Liver (tissue), 9 donors: ENCODE results near the gene IL1R2. TPM values are rescaled to one million over a fixed set of nuclear protein-coding genes. Genes with fewer than 3 reads are reported as not detected.

ENCODE experiments used
- DNase-seq: peaks from one replicate; pipeline ENCODE4 v3.0.0-alpha.2; 2017; ENCODE audit warnings: low spot score
- H3K27ac ChIP-seq, 2 donors: one replicate each; pipeline ENCODE4 v1.7.0; 2013; ENCODE audit warnings: inconsistent platforms in 2 of 2, low read length in 2 of 2, control low read depth in 1 of 2, low read depth in 1 of 2, mild to moderate bottlenecking in 1 of 2
- H3K27me3 ChIP-seq, 4 donors: one replicate each; pipeline versions ENCODE4 v1.6.1 to v1.7.0; 2013; ENCODE audit warnings: low read length in 3 of 4, inconsistent platforms in 1 of 4, mild to moderate bottlenecking in 1 of 4, moderate library complexity in 1 of 4; ENCODE audit not compliant: control insufficient read depth in 4 of 4, insufficient read depth in 4 of 4
- H3K36me3 ChIP-seq, 4 donors: one replicate each; pipeline versions ENCODE4 v1.6.1 to v1.7.0; 2013; ENCODE audit warnings: low read length in 3 of 4, mild to moderate bottlenecking in 3 of 4, low read depth in 1 of 4, moderate library complexity in 1 of 4; ENCODE audit not compliant: control insufficient read depth in 4 of 4, insufficient read depth in 3 of 4
- H3K4me1 ChIP-seq, 4 donors: one replicate each; pipeline versions ENCODE4 v1.6.1 to v1.7.0; 2013; ENCODE audit warnings: low read length in 3 of 4, mild to moderate bottlenecking in 3 of 4, moderate library complexity in 1 of 4; ENCODE audit not compliant: control insufficient read depth in 4 of 4, insufficient read depth in 4 of 4
- H3K4me3 ChIP-seq, 3 donors: one replicate each; pipeline versions ENCODE4 v1.6.1 to v1.7.0; 2013; ENCODE audit warnings: low read length in 3 of 3, control low read depth in 1 of 3, low read depth in 1 of 3, mild to moderate bottlenecking in 1 of 3
- H3K9ac ChIP-seq, 2 donors: one replicate each; pipeline ENCODE4 v1.7.0; 2013; ENCODE audit warnings: low read length in 2 of 2, mild to moderate bottlenecking in 2 of 2, moderate library complexity in 2 of 2, control low read depth in 1 of 2, low read depth in 1 of 2
- H3K9me3 ChIP-seq, 4 donors: one replicate each; pipeline versions ENCODE4 v1.6.1 to v1.7.0; 2013; ENCODE audit warnings: low read length in 3 of 4; ENCODE audit not compliant: control insufficient read depth in 4 of 4
- ATF3 ChIP-seq: IDR thresholded peaks from 2 replicates; pipeline ENCODE4 v1.6.1; 2016; ENCODE audit warnings: antibody characterized with exemption
- EGR1 ChIP-seq, 2 donors: IDR thresholded peaks; 2 replicates each; pipeline ENCODE4 v1.6.1; 2016 to 2018; ENCODE audit warnings: antibody characterized with exemption in 2 of 2, low read depth in 2 of 2
- FOXA1 ChIP-seq: IDR thresholded peaks from 2 replicates; pipeline ENCODE4 v1.6.1; 2016; ENCODE audit warnings: antibody characterized with exemption
- FOXA2 ChIP-seq: IDR thresholded peaks from 2 replicates; pipeline ENCODE4 v1.6.1; 2016; ENCODE audit warnings: antibody characterized with exemption
- GABPA ChIP-seq, 2 donors: IDR thresholded peaks in 1 of 2; conservative IDR thresholded peaks in 1 of 2; 2 replicates each; pipeline ENCODE4 v1.6.1; 2016; ENCODE audit warnings: antibody characterized with exemption in 2 of 2, mild to moderate bottlenecking in 1 of 2, moderate library complexity in 1 of 2
- HNF4A ChIP-seq, 2 donors: conservative IDR thresholded peaks; 2 replicates each; pipeline ENCODE4 v1.6.1; 2016; ENCODE audit warnings: antibody characterized with exemption in 2 of 2, mild to moderate bottlenecking in 2 of 2
- HNF4G ChIP-seq: IDR thresholded peaks from 2 replicates; pipeline ENCODE4 v1.6.1; 2016; ENCODE audit warnings: antibody characterized with exemption
- JUND ChIP-seq, 2 donors: IDR thresholded peaks; 2 replicates each; pipeline ENCODE4 v1.6.1; 2016; ENCODE audit warnings: antibody characterized with exemption in 2 of 2
- NR2F2 ChIP-seq: IDR thresholded peaks from 2 replicates; pipeline ENCODE4 v1.6.1; 2016; ENCODE audit warnings: antibody characterized with exemption
- RAD21 ChIP-seq, 2 donors: IDR thresholded peaks; 2 replicates each; pipeline ENCODE4 v1.6.1; 2016; ENCODE audit warnings: antibody characterized with exemption in 2 of 2, mild to moderate bottlenecking in 2 of 2
- RXRA ChIP-seq, 2 donors: IDR thresholded peaks; 2 replicates each; pipeline ENCODE4 v1.6.1; 2017 to 2018; ENCODE audit warnings: antibody characterized with exemption in 2 of 2, mild to moderate bottlenecking in 1 of 2
- SP1 ChIP-seq: IDR thresholded peaks from 2 replicates; pipeline ENCODE4 v1.6.1; 2018; ENCODE audit warnings: antibody characterized with exemption, mild to moderate bottlenecking
- YY1 ChIP-seq: IDR thresholded peaks from 2 replicates; pipeline ENCODE4 v1.6.1; 2016; ENCODE audit warnings: antibody characterized with exemption, mild to moderate bottlenecking
- ZBTB33 ChIP-seq: IDR thresholded peaks from 2 replicates; pipeline ENCODE4 v1.6.1; 2016; ENCODE audit warnings: antibody characterized with exemption
- WGBS: extraction: QIAGEN DNeasy Blood & Tissue Kit; methylation state at CpG from one replicate; pipeline ENCODE4 v1.1.7; 2013; 5-methylcytosine and 5-hydroxymethylcytosine counted together
- polyA plus RNA-seq, 2 donors: library from polyadenylated mRNA; stranded (reverse) in 1 of 2; unstranded in 1 of 2; fragments of 200-250 nt in 1 of 2; fragments of >200 nt in 1 of 2; fragmentation: Nextera tagmentation in 1 of 2; extraction: Ambion mirVana in 1 of 2; gene quantifications; one replicate each; pipeline versions ENCODE4 v1.2.1 to v1.2.3, GENCODE V29; 2013 to 2015
- total RNA-seq, 2 donors: library from RNA; depleted of rRNA; stranded (reverse); fragments of >200 nt; gene quantifications; one replicate each; pipeline ENCODE4 v1.2.3, GENCODE V29; 2014
- TF ChIP-seq, protein P1 (sequence below): IDR thresholded peaks from 2 replicates; pipeline ENCODE4 v1.6.1; 2016; ENCODE audit warnings: antibody characterized with exemption, mild to moderate bottlenecking
- TF ChIP-seq, protein P2 (sequence below): fragments of 150-350 bp; IDR thresholded peaks from 2 replicates; pipeline ENCODE4 v1.5.1; 2017; ENCODE audit warnings: improper control_type of control experiment, low read depth, low read length; ENCODE audit not compliant: missing input control
- TF ChIP-seq, protein P3 (sequence below): IDR thresholded peaks from 2 replicates; pipeline ENCODE4 v1.6.1; 2016; ENCODE audit warnings: antibody characterized with exemption
- donor health status: healthy.
- donor health status: healthy.
- donor health status: healthy.
- donor health status: healthy.
- donor health status: healthy.

Gene IL1R2
- total and polyA plus RNA-seq, 4 donors = 3.7 to 28.2 (median 7.3) TPM

DNA sequence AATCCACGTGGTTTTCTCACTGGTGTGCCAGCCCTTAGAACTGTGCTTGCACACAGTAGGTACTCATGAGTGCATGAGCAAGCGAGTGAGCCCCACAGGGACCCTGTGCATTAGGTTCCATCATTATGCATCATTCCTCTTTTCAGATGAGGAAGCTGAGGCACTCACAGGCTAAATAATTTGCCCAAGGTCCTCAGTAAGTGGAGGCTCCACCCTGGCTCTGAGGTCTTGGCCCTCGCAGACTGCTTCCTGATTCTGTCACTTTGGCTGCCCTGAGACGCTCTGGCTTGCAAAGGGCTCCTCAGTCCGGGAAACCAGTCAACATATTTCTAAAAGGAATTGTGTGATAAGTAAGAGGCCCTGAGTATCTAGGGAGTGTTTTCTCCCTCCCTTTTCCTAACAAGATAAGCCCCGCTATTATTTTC, 71.7 kb downstream of the IL1R2 start:
- peaks cover 0 to 12% (median 1%) of the 10 kb centered on the region in 4 donors for H3K9me3 ChIP-seq
- H3K36me3 ChIP-seq = no peaks in the 10 kb centered on the region
- peaks cover 13 to 47% (median 42%) of the 10 kb centered on the region in 4 donors for H3K4me1 ChIP-seq
- WGBS = 63% methylated on average over 6 of the region's 6 CpGs
- TF ChIP-seq GABPA (IDR thresholded peaks at IDR 0.05 in 1 of 2, conservative IDR thresholded peaks at IDR 0.05 in 1 of 2) = no peak
- peak; percentile 96 for TF ChIP-seq NR2F2
- TF ChIP-seq RAD21 (IDR thresholded peaks at IDR 0.05) = peak; percentile 36 to 47
- TF ChIP-seq SP1 = peak; percentile 19
- no peak for DNase-seq
- peak overlapping the region in 1 of 2 donors; percentile 38 for H3K9ac ChIP-seq
- H3K4me3 ChIP-seq = no peak overlapping the region
- H3K27ac ChIP-seq = peak overlapping the region; percentile 92
- H3K27me3 ChIP-seq = no peaks in the 10 kb centered on the region

- 23% methylated on average over 9 of the region's 9 CpGs for WGBS
- Histone ChIP-seq H3K4me3 (no peak overlapping the region), H3K36me3 (no peaks in the 10 kb centered on the region)
These were observed 72.3 kb downstream of the IL1R2 start for GRCh38 chr2:102063941-102064678.

GRCh38 chr2:102064679-102065674, 73.2 kb downstream of the IL1R2 start:
- Histone ChIP-seq H3K4me1 (peaks cover 13 to 40% (median 33%) of the 10 kb centered on the region in 4 donors), H3K9ac (no peak overlapping the region), H3K27ac (peak overlapping the region; percentile 92), H3K4me3 (peak overlapping the region in 1 of 3 donors; percentile 15), H3K27me3 (no peaks in the 10 kb centered on the region), H3K36me3 (no peaks in the 10 kb centered on the region), H3K9me3 (peaks cover 0 to 12% (median 1%) of the 10 kb centered on the region in 4 donors)
- WGBS = 68% methylated on average over 17 of the region's 17 CpGs
- no peak for DNase-seq
- TF ChIP-seq FOXA2 (no peak), GABPA (IDR thresholded peaks at IDR 0.05 in 1 of 2, conservative IDR thresholded peaks at IDR 0.05 in 1 of 2) (no peak), EGR1 (IDR thresholded peaks at IDR 0.05; ENCODE audit: low read depth in 2 of 2) (peak in 1 of 2 donors; percentile 8), ZBTB33 (no peak), HNF4A (conservative IDR thresholded peaks at IDR 0.05) (peak; percentile 76 to 89), ATF3 (no peak), YY1 (peak; percentile 36), JUND (IDR thresholded peaks at IDR 0.05) (no peak), RAD21 (IDR thresholded peaks at IDR 0.05) (peak in 1 of 2 donors; percentile 2), NR2F2 (no peak), SP1 (peak; percentile 78)
- TF ChIP-seq, protein P1, sequence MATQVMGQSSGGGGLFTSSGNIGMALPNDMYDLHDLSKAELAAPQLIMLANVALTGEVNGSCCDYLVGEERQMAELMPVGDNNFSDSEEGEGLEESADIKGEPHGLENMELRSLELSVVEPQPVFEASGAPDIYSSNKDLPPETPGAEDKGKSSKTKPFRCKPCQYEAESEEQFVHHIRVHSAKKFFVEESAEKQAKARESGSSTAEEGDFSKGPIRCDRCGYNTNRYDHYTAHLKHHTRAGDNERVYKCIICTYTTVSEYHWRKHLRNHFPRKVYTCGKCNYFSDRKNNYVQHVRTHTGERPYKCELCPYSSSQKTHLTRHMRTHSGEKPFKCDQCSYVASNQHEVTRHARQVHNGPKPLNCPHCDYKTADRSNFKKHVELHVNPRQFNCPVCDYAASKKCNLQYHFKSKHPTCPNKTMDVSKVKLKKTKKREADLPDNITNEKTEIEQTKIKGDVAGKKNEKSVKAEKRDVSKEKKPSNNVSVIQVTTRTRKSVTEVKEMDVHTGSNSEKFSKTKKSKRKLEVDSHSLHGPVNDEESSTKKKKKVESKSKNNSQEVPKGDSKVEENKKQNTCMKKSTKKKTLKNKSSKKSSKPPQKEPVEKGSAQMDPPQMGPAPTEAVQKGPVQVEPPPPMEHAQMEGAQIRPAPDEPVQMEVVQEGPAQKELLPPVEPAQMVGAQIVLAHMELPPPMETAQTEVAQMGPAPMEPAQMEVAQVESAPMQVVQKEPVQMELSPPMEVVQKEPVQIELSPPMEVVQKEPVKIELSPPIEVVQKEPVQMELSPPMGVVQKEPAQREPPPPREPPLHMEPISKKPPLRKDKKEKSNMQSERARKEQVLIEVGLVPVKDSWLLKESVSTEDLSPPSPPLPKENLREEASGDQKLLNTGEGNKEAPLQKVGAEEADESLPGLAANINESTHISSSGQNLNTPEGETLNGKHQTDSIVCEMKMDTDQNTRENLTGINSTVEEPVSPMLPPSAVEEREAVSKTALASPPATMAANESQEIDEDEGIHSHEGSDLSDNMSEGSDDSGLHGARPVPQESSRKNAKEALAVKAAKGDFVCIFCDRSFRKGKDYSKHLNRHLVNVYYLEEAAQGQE = no peak
- TF ChIP-seq, protein P2, sequence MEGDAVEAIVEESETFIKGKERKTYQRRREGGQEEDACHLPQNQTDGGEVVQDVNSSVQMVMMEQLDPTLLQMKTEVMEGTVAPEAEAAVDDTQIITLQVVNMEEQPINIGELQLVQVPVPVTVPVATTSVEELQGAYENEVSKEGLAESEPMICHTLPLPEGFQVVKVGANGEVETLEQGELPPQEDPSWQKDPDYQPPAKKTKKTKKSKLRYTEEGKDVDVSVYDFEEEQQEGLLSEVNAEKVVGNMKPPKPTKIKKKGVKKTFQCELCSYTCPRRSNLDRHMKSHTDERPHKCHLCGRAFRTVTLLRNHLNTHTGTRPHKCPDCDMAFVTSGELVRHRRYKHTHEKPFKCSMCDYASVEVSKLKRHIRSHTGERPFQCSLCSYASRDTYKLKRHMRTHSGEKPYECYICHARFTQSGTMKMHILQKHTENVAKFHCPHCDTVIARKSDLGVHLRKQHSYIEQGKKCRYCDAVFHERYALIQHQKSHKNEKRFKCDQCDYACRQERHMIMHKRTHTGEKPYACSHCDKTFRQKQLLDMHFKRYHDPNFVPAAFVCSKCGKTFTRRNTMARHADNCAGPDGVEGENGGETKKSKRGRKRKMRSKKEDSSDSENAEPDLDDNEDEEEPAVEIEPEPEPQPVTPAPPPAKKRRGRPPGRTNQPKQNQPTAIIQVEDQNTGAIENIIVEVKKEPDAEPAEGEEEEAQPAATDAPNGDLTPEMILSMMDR = no peak

More at GRCh38 chr2:102063941-102064678, 72.3 kb downstream of the IL1R2 start:
- no peak for TF ChIP-seq JUND (IDR thresholded peaks at IDR 0.05)
- TF ChIP-seq SP1 = peak; percentile 4
- TF ChIP-seq HNF4G = no peak
- TF ChIP-seq NR2F2 = peak; percentile 58
- TF ChIP-seq FOXA1 = no peak
- TF ChIP-seq, protein P3, sequence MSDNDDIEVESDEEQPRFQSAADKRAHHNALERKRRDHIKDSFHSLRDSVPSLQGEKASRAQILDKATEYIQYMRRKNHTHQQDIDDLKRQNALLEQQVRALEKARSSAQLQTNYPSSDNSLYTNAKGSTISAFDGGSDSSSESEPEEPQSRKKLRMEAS = peak; percentile 39
- peak; percentile 14 for TF ChIP-seq YY1
- TF ChIP-seq RXRA (IDR thresholded peaks at IDR 0.05) = peak; percentile 73 to 75
- Histone ChIP-seq H3K4me1 (peaks cover 9 to 41% (median 36%) of the 10 kb centered on the region in 4 donors), H3K9me3 (peaks cover 0 to 12% (median 1%) of the 10 kb centered on the region in 4 donors), H3K9ac (peak overlapping the region; percentile 29 to 38), H3K27ac (peak overlapping the region; percentile 92), H3K27me3 (no peaks in the 10 kb centered on the region)
- DNase-seq = peak; percentile 76
